H9 (cell line): ENCODE measurements around the gene SMAD7. TPM values are rescaled to one million over a fixed set of nuclear protein-coding genes. Genes with fewer than 3 reads are reported as not detected.

Experiments
- DNase-seq: peaks from one replicate; pipeline ENCODE4 v3.0.0-alpha.2; 2017
- H2AFZ ChIP-seq: one replicate; pipeline ENCODE4 v1.6.1; 2013; ENCODE audit warnings: mild to moderate bottlenecking, low read length, control low read depth, moderate library complexity
- H2AK5ac ChIP-seq: 2 replicates; pipeline ENCODE4 v1.6.1; 2013; ENCODE audit warnings: low read length, control low read depth, mixed read lengths; ENCODE audit not compliant: insufficient read length
- H2BK120ac ChIP-seq: one replicate; pipeline ENCODE4 v1.6.1; 2013; ENCODE audit warnings: low read depth, mild to moderate bottlenecking, low read length, control low read depth, inconsistent platforms; ENCODE audit not compliant: poor library complexity, severe bottlenecking
- H2BK12ac ChIP-seq: 2 replicates; pipeline ENCODE4 v1.6.1; 2013; ENCODE audit warnings: low read length, control low read depth, mixed read lengths, low read depth; ENCODE audit not compliant: insufficient read length
- H2BK15ac ChIP-seq: 2 replicates; pipeline ENCODE4 v1.6.1; 2013; ENCODE audit warnings: low read depth, low read length, control low read depth
- H2BK20ac ChIP-seq: one replicate; pipeline ENCODE4 v1.6.1; 2013; ENCODE audit warnings: low read depth, mild to moderate bottlenecking, low read length, control low read depth, inconsistent platforms; ENCODE audit not compliant: poor library complexity, severe bottlenecking
- H2BK5ac ChIP-seq: 2 replicates; pipeline ENCODE4 v1.6.1; 2013; ENCODE audit warnings: low read length, control low read depth, mixed read lengths; ENCODE audit not compliant: insufficient read length
- H3K14ac ChIP-seq: 2 replicates; pipeline ENCODE4 v1.6.1; 2013; ENCODE audit warnings: low read length, control low read depth; ENCODE audit not compliant: insufficient read depth
- H3K18ac ChIP-seq: 2 replicates; pipeline ENCODE4 v1.6.1; 2013; ENCODE audit warnings: low read depth, mild to moderate bottlenecking, mixed read lengths, low read length, control low read depth; ENCODE audit not compliant: insufficient read length
- H3K23ac ChIP-seq: 2 replicates; pipeline ENCODE4 v1.6.1; 2013; ENCODE audit warnings: low read length, control low read depth, mixed read lengths, low read depth; ENCODE audit not compliant: insufficient read length
- H3K23me2 ChIP-seq: 2 replicates; pipeline ENCODE4 v1.6.1; 2013; ENCODE audit warnings: low read depth, mild to moderate bottlenecking, mixed read lengths, low read length, control low read depth; ENCODE audit not compliant: insufficient read length, poor library complexity, severe bottlenecking
- H3K27ac ChIP-seq: 2 replicates; pipeline ENCODE4 v1.5.1; 2013; ENCODE audit warnings: low read length, control low read depth, mixed read lengths, low read depth; ENCODE audit not compliant: insufficient read length
- H3K27me3 ChIP-seq: 2 replicates; pipeline ENCODE4 v1.6.1; 2013; ENCODE audit warnings: low read length, control low read depth, inconsistent platforms; ENCODE audit not compliant: insufficient read depth
- H3K4ac ChIP-seq: 2 replicates; pipeline ENCODE4 v1.6.1; 2013; ENCODE audit warnings: low read depth, mild to moderate bottlenecking, control low read depth, inconsistent platforms, low read length, moderate library complexity
- H3K4me1 ChIP-seq: 2 replicates; pipeline ENCODE4 v1.6.1; 2013; ENCODE audit warnings: low read length, control low read depth, inconsistent platforms; ENCODE audit not compliant: insufficient read depth
- H3K4me2 ChIP-seq: 2 replicates; pipeline ENCODE4 v1.6.1; 2013; ENCODE audit warnings: low read length, control low read depth, mixed read lengths; ENCODE audit not compliant: insufficient read length, insufficient read depth
- H3K56ac ChIP-seq: 2 replicates; pipeline ENCODE4 v1.6.1; 2013; ENCODE audit warnings: low read depth, mild to moderate bottlenecking, mixed read lengths, low read length, control low read depth; ENCODE audit not compliant: insufficient read length
- H3K79me1 ChIP-seq: 2 replicates; pipeline ENCODE4 v1.6.1; 2013; ENCODE audit warnings: low read depth, mild to moderate bottlenecking, moderate library complexity, low read length, control low read depth, inconsistent platforms; ENCODE audit not compliant: insufficient read depth, poor library complexity, severe bottlenecking
- H3K79me2 ChIP-seq: 2 replicates; pipeline ENCODE4 v1.6.1; 2013; ENCODE audit warnings: low read length, control low read depth, inconsistent platforms; ENCODE audit not compliant: insufficient read depth
- H3K9ac ChIP-seq: 2 replicates; pipeline ENCODE4 v1.6.1; 2013; ENCODE audit warnings: low read length, control low read depth, mixed read lengths; ENCODE audit not compliant: insufficient read length; ENCODE audit errors: extremely low read depth
- H3K9me3 ChIP-seq: one replicate; pipeline ENCODE4 v1.6.1; 2013; ENCODE audit warnings: low read depth, low read length, inconsistent platforms; ENCODE audit not compliant: control insufficient read depth
- H3T11ph ChIP-seq: one replicate; pipeline ENCODE4 v1.6.1; 2013; ENCODE audit warnings: mild to moderate bottlenecking, low read length, control low read depth, inconsistent platforms
- H4K20me1 ChIP-seq: one replicate; pipeline ENCODE4 v1.6.1; 2013; ENCODE audit not compliant: control insufficient read depth, insufficient read length, insufficient read depth
- H4K5ac ChIP-seq: 2 replicates; pipeline ENCODE4 v1.6.1; 2013; ENCODE audit warnings: low read depth, mild to moderate bottlenecking, mixed read lengths, low read length, control low read depth; ENCODE audit not compliant: insufficient read length
- H4K8ac ChIP-seq: replicated peaks from 2 replicates; pipeline ENCODE4 v1.6.1; 2013; ENCODE audit warnings: low read length, control low read depth, mixed read lengths, low read depth; ENCODE audit not compliant: insufficient read length
- H4K91ac ChIP-seq: 2 replicates; pipeline ENCODE4 v1.6.1; 2013; ENCODE audit warnings: low read depth, mild to moderate bottlenecking, moderate library complexity, mixed read lengths, low read length, control low read depth; ENCODE audit not compliant: insufficient read length
- H3K27ac Mint-ChIP-seq, 3 experiments: 2 replicates in 2 of 3; 3 replicates in 1 of 3; pipeline ENCODE4 v1.8.0; 2020 to 2021; ENCODE audit warnings: mixed read lengths in 3 of 3, mild to moderate bottlenecking in 1 of 3, moderate library complexity in 1 of 3
- H3K27me3 Mint-ChIP-seq: 2 replicates; pipeline ENCODE4 v1.8.0; 2021; ENCODE audit warnings: low read depth, mild to moderate bottlenecking, moderate library complexity, mixed read lengths
- H3K36me3 Mint-ChIP-seq, 3 experiments: 2 replicates in 2 of 3; 3 replicates in 1 of 3; pipeline ENCODE4 v1.8.0; 2020 to 2021; ENCODE audit warnings: low read depth in 3 of 3, mixed read lengths in 3 of 3; ENCODE audit not compliant: insufficient read depth in 1 of 3
- H3K4me1 Mint-ChIP-seq, 2 experiments: 2 replicates each; pipeline ENCODE4 v1.8.0; 2020; ENCODE audit warnings: mixed read lengths in 2 of 2
- H3K4me3 Mint-ChIP-seq, 2 experiments: 2 replicates in 1 of 2; 3 replicates in 1 of 2; pipeline ENCODE4 v1.8.0; 2020 to 2021; ENCODE audit warnings: mild to moderate bottlenecking in 2 of 2, mixed read lengths in 2 of 2, moderate library complexity in 1 of 2
- H3K9me3 Mint-ChIP-seq, 2 experiments: 2 replicates in 1 of 2; 3 replicates in 1 of 2; pipeline ENCODE4 v1.8.0; 2020; ENCODE audit warnings: mild to moderate bottlenecking in 2 of 2, mixed read lengths in 2 of 2, moderate library complexity in 1 of 2
- WGBS: extraction: QIAGEN DNeasy Blood & Tissue Kit; methylation state at CpG from one replicate; pipeline ENCODE4 v1.1.7; 2013; ENCODE audit warnings: missing lambda C conversion rate, low lambda C conversion rate, mixed read lengths; ENCODE audit not compliant: insufficient read length; ENCODE audit errors: extremely low coverage; 5-methylcytosine and 5-hydroxymethylcytosine counted together
- total RNA-seq: library from RNA; stranded (reverse); gene quantifications from 2 replicates; pipeline ENCODE4 v1.2.1, GENCODE V29; 2021
- TF ChIP-seq, protein P1 (sequence below): fragments of 200-600 bp; sonication (generic); conservative IDR thresholded peaks from 3 replicates; pipeline ENCODE4 v1.8.0; 2021; ENCODE audit warnings: antibody characterized with exemption, mild to moderate bottlenecking

The SMAD7 gene
- total RNA-seq, 1 experiment from 2014 or later = 27.7 TPM

DNA sequence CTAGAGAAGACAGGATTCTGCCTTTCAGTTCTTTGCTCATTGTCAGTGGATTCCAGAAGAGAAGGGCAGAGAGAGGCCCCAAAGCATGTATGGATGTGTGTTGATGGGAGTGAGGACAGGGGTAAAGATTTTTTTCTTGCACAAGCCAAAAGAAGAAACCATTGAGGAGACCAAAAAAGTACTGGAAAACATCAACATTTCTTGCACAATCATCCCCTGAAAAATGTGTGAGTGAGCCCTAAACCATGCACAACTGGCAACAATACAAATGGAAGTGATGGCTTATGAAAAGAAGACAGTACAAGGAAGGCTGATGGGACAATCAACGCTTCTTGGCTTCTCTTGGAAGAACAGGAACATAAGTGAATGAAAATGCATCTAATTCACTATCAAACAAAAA, 5.6 kb upstream of the SMAD7 start:
- H3K4me3 Mint-ChIP-seq = no peak overlapping the region
- H4K8ac ChIP-seq = no peak overlapping the region
- H3K18ac ChIP-seq = no peak overlapping the region
- no peak overlapping the region for H2BK120ac ChIP-seq
- H3K79me2 ChIP-seq = no peaks in the 10 kb centered on the region
- TF ChIP-seq, protein P1, sequence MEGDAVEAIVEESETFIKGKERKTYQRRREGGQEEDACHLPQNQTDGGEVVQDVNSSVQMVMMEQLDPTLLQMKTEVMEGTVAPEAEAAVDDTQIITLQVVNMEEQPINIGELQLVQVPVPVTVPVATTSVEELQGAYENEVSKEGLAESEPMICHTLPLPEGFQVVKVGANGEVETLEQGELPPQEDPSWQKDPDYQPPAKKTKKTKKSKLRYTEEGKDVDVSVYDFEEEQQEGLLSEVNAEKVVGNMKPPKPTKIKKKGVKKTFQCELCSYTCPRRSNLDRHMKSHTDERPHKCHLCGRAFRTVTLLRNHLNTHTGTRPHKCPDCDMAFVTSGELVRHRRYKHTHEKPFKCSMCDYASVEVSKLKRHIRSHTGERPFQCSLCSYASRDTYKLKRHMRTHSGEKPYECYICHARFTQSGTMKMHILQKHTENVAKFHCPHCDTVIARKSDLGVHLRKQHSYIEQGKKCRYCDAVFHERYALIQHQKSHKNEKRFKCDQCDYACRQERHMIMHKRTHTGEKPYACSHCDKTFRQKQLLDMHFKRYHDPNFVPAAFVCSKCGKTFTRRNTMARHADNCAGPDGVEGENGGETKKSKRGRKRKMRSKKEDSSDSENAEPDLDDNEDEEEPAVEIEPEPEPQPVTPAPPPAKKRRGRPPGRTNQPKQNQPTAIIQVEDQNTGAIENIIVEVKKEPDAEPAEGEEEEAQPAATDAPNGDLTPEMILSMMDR = no peak
- H4K5ac ChIP-seq = no peak overlapping the region
- H3K4me1 Mint-ChIP-seq = peaks cover 57 to 62% of the 10 kb centered on the region in 2 experiments
- no peak overlapping the region for H2BK20ac ChIP-seq
- no peak overlapping the region for H2AFZ ChIP-seq
- H3K27me3 Mint-ChIP-seq = peaks cover 12% of the 10 kb centered on the region
- H3K79me1 ChIP-seq = no peaks in the 10 kb centered on the region
- H4K20me1 ChIP-seq = no peaks in the 10 kb centered on the region
- no CpG with 5 or more reads among the region's 1 CpG for WGBS
- peaks cover 12% of the 10 kb centered on the region for H3K4me1 ChIP-seq
- no peak overlapping the region for H4K91ac ChIP-seq
- no peak overlapping the region for H3K4me2 ChIP-seq
- H3K36me3 Mint-ChIP-seq = no peaks in the 10 kb centered on the region
- H3K27me3 ChIP-seq = no peaks in the 10 kb centered on the region; the same call in 1 of the 2 replicates
- no peak overlapping the region for H3K14ac ChIP-seq
- no peak overlapping the region for H3K9ac ChIP-seq
- H3K27ac Mint-ChIP-seq = peak overlapping the region in 2 of 3 experiments; percentile 17 to 19; a peak in 1 of 7 replicates
- H3K23ac ChIP-seq = no peak overlapping the region
- no peak overlapping the region for H3K56ac ChIP-seq
- H2BK15ac ChIP-seq = no peak overlapping the region
- no peak overlapping the region for H2BK5ac ChIP-seq
- no peaks in the 10 kb centered on the region for H3K9me3 ChIP-seq
- H3K27ac ChIP-seq = no peak overlapping the region
- H3K4ac ChIP-seq = no peak overlapping the region
- H2AK5ac ChIP-seq = no peak overlapping the region
- peaks cover 5% of the 10 kb centered on the region for H3K23me2 ChIP-seq
- H3T11ph ChIP-seq = no peak overlapping the region
- H2BK12ac ChIP-seq = no peak overlapping the region
- no peak for DNase-seq
- no peaks in the 10 kb centered on the region; a peak in 1 of 5 replicates for H3K9me3 Mint-ChIP-seq
